TTC549 (cell line): ENCODE measurements around the gene NUAK1.

Source experiments
- FAIRE-seq: peaks from 2 replicates; lab custom pipeline; 2012; peaks lifted over from hg19 to GRCh38; lab: Jason Lieb, UNC

The NUAK1 gene

DNA sequence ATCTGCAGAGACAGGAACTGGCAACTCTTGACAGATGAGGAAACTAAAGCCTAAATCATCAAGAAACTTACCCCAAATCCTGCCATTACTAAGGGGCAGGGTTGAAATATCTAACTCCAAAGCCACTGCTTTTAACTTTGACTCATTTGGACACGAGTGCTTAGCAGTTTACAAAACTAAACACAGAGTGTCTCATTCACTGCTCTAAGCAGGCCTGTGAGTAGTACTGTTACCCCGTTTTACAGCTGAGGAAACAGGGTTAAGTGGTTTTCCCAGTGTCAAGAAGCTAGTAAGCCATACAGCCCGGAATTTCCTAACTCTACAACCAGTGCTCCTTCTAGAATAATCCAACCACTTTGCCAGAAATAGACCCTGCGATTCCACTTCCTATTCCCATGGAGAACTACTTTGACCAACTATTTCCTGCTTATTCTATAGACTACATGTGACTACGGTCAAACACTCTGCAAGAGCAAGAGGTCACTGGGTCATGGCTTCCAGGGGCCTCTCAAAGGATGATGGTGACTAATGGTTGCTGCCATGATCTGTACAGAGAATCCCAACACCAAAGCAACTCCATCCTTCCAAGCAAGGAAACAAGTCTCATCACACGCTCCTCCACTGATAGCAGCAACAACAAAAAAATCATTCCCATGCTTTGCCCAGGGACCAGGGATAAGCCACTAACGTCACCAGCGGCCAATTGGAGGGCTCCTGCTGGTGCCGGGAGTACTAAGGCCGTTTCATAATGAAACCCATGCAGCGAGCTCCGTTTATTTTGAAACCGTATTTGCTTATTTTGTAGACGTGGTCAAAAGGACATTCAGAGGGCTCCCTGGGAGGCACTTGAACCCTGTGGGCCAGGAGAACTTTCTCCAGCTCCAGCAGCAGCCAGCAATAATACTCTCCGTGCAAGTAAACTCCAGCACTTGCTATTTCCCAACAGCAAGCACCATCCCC, 56.3 kb downstream of the NUAK1 start:
- FAIRE-seq: no peak

DNA sequence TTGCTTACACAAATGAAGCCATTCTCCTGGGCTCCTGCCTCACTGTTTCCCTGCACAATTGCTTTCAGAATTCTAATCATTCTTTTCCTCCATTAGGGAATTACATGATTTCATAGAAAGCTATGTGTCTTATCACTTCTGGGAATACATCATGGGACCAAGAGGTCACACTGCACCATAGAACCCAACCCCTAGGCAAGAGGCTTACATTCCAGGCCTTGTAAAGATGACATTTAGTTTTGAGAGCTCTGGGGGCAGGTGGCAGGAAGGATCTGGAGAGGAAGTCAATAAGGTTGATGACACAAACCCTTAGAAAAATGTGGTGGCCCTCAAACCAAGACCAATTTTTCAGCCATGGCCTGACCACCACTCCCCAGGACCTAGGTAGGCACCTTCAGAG, 57.1 kb downstream of the NUAK1 start:
- no peak for FAIRE-seq

DNA sequence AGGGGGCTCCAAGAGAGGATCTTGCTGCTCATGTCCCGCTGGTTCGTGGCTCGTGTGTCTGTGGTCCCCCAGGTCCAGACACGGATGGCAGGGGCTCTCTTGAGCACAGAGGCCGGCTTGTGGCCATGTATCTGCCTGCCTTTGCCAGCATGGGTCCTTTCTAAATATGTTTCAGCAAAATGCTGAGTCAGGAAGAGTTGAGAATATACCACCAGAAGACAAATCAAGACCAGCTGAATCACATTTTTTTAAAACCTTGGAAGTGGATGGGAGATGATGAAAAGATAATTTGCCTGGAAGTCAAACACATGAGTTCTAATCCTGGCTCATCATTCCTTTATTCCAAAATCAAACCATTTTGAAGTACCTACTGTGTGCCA, 58.0 kb downstream of the NUAK1 start:
- FAIRE-seq: no peak

DNA sequence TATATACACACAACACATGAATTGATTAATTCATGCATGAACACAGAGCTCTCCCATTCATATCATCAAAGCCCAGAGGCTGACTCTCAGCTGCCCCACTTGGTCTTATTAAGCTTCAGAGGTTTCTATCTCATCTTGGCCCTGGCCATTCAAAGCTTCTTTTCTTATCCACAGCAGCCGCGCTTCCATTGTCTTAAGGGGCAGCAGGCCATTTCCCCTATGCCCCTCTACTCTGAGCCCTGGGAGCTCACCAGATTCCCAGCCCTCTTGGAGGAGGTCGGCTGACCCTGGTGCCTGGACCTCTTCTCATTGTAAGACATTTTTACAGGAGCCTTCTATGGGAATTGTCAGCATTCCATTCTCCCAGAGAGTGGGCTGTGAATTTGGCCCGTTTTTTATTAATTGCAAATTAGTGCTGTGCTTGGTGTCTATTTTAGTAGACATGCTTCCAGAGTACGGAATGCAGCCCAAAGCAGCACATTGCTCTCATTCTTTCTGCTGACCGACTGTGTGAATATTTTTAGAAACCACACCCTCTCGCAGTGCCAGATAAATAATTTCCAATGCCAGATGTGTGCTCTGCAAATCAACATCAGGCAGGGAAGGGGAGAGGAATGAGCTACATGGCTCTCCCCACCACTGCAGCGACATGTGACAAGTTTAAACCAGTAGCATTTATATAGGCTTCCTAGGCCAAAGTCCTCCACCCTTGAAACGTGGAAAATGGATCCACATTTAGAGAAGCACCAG, 58.5 kb downstream of the NUAK1 start:
- FAIRE-seq: no peak

DNA sequence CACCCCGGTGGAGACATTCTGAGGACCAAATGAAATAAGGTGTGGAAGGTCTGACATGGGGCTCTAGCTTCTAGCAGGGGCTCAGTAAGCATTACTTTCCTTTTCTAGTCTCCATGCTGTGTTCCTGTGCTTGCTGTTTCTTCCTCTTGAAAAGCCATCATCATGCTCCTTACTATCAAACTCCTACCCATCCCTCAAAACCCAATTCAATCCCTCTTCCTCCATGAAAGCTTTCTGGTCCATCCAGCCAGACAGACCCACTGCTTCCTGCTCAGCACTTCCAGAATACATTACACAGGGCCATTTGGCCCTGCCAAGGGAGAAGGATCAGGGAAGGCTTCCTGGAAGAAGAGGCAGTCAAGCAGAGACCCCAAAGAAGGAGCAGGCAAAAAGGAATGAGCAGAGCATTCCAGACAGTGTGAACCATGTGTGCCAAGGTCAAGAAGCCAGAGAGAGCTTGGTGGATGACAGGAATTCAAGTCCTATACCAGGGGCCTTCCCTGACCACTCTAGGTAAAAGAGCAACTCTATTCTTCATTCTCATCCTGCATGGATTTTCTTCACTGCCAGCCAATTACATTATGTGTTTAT, 59.5 kb downstream of the NUAK1 start:
- FAIRE-seq: no peak

DNA sequence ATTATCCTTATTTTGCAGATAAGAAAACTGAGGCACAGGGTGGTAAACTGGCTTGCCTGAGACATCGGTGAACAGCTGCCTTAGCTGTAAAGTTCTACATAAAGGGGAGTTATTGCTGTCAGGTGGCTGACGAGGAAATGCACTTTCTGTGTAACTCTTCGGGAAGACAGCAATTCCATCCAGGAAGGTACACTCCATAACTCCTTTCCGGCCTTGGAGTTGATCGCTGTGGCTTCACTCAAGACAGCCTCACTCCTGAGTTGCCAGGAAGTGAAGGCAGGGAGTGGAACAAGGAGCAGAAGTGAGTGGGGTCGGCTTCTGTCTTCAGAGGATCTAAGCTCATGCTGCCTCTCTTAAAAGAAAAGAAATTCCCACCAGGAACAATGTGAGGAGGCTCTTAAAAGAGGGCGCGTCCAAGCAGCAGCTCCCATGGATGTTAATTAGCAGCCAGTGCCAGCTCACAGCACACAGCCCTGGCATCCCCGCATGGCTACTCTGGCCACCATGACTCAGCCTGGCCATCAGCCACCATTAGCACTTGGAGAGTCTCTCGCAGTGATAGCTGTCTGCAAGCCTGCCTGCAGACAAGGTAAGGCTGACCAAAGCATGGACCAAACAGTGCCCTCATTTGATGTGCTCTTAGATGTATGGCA, 60.3 kb downstream of the NUAK1 start:
- no peak for FAIRE-seq

DNA sequence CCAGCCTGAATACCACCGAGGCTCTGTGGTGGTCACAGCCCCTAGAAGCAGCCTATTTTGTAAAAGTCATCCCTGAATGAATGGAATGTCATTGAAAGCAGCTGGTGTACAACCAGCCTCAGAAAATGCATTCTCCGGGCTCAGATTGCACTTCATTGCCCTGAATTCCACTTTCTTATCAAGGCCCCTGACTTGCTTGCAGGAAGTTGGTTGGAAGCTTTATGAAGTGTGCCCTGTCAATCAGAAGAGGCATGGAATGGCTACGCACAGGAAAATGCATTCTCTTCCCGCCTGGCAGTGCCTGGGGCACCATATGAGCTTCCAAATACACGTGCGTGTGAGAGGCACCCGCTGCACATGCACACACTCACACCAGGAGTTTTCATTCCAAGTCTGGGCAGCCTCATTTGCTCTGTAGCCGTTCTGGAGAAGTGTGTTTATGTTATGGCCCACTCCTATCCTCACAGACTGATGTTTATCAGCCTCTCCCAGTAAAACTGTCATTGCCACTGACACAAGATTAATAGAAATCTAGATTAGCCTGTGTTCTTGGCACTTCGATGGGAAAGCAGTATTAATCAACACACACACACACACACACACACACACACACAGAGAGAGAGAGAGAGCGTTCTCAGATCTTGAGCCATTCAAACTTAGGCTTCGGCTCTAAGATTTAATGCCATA, 63.9 kb downstream of the NUAK1 start:
- no peak for FAIRE-seq

DNA sequence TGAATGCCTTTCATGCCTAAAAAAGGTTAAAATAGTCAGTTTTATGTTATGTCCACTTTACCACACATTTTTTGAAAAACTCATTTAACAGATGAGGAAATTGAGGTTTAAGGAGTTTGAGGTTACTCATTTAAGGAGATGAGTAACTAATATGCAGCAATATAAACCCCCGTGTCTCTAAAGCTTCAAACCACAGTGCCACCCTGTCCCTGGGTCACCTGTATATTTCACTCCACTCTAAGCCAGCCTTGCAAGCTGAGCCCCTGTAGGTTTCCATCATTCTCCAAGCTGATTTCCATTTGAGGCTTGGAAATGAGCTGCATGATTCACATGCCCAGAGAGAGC, 64.4 kb downstream of the NUAK1 start:
- FAIRE-seq: no peak

DNA sequence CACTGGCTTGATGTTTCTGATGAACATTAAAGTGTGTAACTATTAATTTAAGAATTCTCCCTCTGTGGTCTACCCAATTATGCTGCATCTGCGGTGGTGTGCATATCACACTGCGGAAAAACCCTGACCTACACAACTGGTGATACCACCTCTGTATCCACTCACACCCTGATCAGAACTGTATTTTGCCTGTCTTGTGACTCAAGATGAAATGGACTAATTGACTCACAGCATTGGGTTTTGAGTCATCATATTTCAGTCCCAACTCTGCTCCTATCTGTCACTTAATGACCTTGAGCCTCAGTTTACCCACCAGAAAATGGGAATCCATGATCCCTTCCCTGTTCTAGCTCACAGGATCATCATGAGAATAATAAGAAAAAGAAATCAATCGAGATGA, 65.6 kb downstream of the NUAK1 start:
- FAIRE-seq: no peak

DNA sequence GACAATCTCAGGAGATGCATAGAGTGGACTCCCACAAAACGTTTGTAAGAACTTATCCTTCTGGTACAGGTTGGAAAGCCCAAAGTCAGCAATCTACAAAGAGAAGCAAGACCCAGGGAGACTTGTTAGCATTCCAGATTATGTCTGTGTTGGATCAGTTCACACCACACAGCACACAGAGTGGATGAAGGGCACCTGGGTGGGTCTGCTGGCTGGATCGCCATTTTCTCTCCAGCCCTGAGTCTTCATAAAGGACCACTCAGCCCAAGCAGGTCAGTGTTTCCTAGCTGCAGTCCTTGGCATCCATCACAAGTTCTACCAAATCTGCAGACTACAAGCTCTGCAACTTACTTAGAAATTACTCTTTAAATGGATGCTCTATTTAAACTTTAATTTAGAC, 66.0 kb downstream of the NUAK1 start:
- FAIRE-seq: no peak

DNA sequence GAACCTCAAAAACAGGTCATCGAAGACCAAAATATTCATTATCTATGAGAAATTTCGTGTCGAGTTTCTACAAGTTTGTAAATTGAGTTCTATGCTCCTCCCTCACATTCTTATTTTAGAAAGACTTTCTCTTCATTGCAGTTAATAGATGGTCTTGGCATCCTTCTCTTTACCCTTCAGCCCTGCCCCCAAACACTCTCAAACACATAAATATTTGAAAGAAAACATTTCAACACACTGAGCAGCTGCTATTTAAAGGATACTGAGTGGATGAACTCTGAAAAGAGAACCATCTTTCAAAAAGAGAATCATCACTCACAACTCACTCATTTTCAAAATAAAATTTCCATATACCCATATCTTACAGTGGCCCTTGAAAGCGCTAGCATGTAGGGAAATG, 67.1 kb downstream of the NUAK1 start:
- FAIRE-seq: no peak

DNA sequence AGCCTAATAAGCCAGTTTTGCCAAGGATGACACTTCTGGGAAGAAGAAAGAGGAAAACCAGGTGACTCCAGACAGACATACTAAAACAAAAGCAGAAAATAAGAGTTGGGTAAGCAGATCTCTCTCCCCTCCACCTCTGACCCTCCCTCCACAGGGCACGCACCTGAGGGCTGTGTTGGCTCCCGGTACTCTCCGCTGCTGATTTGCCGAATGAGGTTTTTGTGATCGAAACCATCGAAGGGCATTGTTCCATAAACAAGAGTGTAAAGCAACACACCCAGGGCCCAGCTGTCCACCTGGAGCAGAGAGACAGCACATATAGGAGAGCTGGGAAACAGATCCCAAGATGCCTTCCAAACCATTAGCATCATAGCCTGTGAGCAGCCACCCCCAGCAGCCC, 68.1 kb downstream of the NUAK1 start:
- no peak for FAIRE-seq

DNA sequence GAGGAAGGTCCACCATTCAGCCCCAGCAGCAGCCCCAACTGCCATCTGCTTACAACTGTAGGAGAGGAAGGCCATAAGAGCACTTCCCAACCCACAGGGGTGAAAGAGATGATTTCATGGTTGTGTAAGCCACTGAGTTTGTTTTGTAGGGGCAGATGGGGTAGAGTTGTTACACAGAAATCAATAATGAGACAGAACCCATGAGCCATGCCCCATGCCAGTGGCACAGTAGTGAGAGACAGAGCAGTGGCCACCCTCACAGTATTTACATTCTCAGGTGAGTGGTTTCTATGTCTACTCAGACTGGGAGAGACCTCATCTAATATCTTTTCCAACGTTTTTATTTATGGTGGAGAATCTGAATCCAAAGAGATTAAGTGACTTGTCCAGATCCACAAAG, 68.6 kb downstream of the NUAK1 start:
- FAIRE-seq: no peak

DNA sequence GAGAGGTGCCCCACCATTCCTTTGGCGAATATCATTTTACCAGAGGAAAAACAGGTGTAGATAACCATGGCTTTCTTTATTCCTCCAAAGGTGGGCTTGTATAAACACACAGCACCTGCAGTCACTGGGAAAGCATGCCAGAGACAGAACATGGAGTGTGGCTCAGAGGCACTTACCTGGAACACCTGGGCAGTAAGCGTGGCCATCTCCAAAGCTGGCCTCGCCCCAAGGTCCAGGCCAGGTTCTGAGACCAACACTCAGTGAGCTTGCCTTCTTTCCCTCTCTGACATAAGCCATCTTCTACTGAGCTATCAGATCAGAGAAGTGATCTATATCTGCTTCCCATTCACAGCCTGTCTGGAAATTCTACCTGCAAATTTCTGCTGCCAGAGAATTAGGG, 70.5 kb downstream of the NUAK1 start:
- FAIRE-seq: no peak

DNA sequence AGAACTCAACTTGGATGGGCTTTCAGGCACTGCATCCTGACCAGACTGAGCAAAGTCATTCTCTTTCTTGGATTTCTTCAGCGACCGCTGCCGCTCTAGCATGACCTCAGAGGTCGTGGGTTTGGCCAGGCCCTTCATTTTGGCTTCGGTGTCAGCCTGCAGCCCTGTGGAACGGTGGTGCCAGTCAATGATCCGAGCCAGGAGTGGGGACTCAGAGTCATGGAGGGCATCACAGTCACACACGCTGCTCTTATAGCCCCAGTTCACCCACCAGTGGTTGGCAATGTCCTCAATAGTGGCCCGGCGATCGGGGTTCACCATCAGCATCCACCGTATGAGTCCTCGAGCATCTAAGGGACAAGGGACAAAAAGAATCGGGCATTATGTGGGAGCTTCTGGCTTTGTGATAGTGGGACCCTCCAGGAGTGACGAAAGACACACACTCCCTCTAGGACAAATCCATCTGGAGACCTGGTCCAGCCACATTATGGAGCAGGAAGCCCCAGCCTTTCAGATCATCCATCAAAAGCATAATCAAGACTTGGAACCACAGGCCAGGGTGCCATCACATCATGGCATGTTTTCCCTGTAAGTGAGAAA, 71.0 kb downstream of the NUAK1 start:
- no peak for FAIRE-seq

DNA sequence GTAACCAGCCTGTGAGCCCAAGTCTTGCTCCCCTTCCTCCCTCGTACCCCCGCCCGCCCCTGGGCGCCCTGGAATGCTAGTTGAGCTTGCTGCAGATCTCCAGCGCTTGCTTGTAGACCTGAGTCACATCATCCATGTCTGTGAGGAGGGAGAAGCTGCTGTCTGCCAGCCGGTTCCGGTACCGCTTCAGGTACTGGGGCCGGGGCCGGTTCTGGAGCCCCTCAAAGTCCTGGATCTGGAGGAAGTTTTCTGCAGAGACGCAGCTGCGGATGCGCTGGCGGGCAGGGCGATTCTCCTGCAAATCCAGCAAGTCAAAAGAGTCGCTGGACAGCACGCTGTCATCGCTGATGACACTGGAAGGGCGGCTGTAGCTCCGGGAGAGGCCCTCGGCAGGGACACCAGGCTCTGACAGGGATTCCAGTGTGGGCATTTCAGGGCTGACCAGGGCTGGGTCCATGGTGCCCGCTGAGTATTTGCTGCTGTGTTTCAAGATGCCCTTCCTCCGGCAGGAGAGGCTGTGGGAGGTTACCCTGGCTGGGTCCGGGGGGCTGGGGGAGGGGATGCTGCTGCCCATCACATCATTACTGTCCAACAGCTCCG, 71.9 kb downstream of the NUAK1 start:
- FAIRE-seq: no peak

DNA sequence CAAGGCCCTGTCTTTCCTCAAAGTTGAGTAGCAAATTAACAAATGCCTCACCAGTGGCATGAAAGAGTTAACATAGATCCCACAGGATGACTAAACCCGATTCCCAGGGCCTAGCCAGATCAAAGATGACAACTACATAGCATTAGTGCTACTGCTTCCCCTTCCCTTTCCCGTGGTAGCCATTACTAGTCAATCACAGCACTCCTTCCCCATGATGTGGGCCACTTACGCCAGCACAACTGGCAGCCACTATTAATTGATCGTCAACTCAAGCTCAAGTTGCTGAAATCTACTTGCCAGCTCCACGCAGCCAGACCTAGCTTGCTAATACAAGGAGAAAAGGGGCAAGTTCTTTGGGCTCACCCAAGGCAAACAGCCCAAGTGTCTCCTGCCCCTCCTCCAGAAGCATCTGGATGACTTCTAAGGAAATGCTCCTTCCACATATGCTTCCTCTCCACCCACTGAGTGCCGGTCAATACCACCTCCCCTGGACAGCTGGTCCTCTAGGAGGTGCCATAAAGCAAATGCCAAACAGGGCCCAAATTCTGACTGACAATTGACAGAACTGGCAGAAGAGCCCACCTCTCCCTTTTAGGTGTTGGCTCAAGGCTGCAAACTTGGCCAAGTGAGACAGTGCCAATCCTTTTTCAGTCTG, 72.6 kb downstream of the NUAK1 start:
- FAIRE-seq: no peak

DNA sequence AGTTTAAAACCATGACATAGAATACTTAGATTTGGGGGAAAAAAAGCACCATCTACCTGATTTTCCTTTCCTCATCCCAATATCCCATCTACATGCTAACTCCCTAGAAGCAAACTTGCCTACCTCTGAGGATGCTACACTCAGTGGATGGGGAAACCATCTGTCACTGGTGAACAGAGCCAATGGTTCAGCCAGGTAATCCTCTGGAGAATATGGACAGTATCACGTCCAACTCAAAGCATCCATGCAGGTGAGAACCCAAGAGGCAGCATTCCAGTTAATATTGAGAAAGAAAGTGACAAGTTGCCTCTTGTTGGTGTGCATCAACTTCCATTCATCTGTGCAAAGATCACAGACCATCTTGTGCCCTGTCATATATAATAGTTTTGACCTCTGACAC, 73.2 kb downstream of the NUAK1 start:
- FAIRE-seq: no peak

DNA sequence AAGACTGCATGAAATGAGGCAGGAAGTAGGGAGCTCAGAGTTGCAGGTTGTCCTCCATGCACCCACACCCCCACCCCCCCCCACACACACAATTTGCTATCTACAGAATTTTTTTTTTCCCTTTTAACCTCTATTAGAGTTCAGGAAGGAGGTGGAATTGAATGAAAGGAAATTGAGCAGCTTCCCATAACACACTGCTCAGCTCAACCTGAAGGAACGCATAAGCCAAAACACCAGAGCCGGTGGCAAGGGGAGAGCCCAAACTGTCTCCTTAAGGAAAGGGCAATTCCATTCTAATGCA, 74.1 kb downstream of the NUAK1 start:
- no peak for FAIRE-seq

DNA sequence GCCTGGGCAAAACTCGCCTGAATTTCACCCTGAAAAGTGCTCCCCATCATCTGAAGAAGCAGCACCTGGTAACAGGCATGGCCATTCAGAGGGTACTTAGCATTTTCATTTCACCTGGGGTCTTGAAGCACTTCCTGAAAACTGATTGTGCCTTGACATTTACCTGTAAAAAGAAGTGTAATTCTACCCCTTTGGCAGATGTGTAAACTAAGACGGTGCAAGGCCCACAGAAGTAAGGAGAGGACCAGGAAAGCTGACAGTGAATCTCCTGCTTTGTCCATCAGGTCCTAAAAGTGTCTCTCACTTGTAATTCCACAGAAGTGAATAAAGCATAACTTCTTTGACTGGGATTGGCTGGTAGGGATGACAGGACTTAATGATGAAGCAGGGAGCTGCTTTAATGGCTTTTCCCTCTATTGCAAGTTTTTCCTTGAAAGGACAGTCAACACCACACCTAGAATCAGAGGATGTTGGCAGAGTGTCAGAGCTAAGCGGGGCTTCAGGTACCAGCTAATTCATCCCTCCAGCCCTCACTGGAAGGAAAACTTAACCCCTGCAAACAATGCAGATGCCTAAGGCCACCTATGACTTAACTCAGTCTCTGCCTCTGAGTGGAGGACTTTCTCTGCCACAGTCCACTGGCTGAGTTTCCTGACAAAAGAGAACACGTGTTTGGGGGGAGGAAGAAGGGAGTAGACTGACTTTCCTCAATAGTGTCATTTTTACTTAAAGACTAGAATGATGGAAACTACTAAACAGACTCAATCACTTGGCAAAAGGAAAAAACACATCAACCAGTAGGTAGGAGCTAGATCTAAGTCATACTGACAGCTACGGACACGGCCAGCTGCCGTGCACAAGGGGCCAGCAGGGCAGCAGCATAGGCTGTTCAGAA, 74.7 kb downstream of the NUAK1 start:
- no peak for FAIRE-seq
